ENCODE results near the gene MMP24OS. TPM values are rescaled to one million over a fixed set of nuclear protein-coding genes. Genes with fewer than 3 reads are reported as not detected.

Gene MMP24OS
- total and polyA plus RNA-seq, 3 donors from 2014 or later, result 16.4 to 45.9 (median 35.1) TPM

DNA sequence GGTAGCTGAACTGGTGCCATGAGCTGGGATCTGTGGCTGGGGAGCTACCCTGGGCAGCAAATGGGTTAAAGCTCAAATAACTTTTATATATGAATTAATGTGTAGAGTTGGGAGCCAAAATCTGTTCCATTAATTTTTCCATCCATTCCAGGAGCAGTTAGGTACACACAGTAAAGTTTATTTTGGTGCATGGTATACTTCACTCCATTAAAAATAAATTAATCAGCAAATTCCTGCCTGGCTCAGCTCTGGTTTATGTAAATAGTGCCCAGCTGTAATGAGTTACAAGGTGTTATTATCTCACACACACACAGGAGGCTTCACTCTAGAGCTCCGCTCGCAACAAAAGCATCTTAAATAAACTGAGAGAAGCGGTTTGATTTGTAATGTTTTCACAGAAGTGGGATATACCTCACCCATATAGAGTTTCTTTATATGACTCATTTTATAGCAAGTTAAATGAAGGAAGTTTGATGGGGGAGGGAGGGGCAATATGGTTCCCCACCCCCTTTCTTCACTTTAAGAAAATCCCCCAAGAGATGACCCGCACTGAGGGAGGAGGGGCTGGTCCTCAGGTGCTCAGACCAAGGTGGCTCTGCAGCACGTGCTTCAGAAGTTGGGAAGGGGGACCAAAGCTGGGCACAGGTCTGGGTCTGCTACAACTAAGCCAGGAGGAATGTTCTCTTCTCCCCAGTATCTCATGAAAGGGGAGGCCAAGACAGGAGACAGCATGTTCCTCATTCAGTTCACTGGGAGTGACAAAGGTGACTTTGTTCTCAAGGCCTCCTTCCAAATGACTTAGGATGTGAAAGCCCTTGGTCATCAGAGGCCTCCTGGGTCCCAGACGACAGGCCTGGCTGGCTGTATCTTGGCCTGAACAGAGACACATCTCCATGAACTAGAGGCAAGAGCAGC lies 24.8 kb upstream of the MMP24OS start:
- 60 to 72% methylated on average over 6 of the region's 6 CpGs for WGBS, 2 donors
- TF ChIP-seq, protein P1, sequence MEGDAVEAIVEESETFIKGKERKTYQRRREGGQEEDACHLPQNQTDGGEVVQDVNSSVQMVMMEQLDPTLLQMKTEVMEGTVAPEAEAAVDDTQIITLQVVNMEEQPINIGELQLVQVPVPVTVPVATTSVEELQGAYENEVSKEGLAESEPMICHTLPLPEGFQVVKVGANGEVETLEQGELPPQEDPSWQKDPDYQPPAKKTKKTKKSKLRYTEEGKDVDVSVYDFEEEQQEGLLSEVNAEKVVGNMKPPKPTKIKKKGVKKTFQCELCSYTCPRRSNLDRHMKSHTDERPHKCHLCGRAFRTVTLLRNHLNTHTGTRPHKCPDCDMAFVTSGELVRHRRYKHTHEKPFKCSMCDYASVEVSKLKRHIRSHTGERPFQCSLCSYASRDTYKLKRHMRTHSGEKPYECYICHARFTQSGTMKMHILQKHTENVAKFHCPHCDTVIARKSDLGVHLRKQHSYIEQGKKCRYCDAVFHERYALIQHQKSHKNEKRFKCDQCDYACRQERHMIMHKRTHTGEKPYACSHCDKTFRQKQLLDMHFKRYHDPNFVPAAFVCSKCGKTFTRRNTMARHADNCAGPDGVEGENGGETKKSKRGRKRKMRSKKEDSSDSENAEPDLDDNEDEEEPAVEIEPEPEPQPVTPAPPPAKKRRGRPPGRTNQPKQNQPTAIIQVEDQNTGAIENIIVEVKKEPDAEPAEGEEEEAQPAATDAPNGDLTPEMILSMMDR (IDR thresholded peaks at IDR 0.05), result no peak
- TF ChIP-seq POLR2A (IDR thresholded peaks at IDR 0.05), result no peak
- Histone ChIP-seq H3K4me3 (no peak overlapping the region), H3K27ac (no peak overlapping the region), H3K9me3 (no peaks in the 10 kb centered on the region), H3K36me3 (ENCODE audit: low read depth, missing control alignments) (no peaks in the 10 kb centered on the region), H3K27me3 (no peaks in the 10 kb centered on the region), H3K4me1 (peaks cover 15% of the 10 kb centered on the region)
- intact Hi-C loops (cut with DNase I; ENCODE audit: low total_unique reads), result no loop called here
- no peak for DNase-seq

DNA sequence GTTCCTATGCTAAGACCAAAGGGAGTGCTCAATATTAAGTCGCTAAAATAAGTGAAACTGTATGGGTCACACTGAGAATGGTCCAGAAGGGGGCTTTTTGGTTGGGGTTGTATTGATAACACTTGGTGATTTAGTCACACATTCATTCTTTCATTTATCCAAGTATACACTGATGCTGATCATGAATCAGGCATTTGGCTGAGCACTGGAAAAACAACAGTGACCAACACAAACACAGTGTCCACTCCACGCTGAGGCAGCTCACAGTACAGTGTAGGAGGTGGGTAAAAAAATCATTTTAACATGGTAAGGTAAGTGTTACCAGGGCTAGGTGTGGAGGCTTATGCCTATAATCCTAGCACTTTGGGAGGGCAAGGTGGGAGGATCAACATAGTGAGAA lies 23.5 kb upstream of the MMP24OS start:
- Histone ChIP-seq H3K4me3 (no peak overlapping the region), H3K9me3 (no peaks in the 10 kb centered on the region), H3K27me3 (no peaks in the 10 kb centered on the region), H3K27ac (no peak overlapping the region), H3K4me1 (peaks cover 7% of the 10 kb centered on the region), H3K36me3 (ENCODE audit: low read depth, missing control alignments) (no peaks in the 10 kb centered on the region)
- intact Hi-C loops (cut with DNase I; ENCODE audit: low total_unique reads), result no loop called here
- TF ChIP-seq, protein P1 (IDR thresholded peaks at IDR 0.05), result no peak
- WGBS, 2 donors, result 87 to 97% methylated on average over 2 of the region's 2 CpGs
- DNase-seq, result no peak

DNA sequence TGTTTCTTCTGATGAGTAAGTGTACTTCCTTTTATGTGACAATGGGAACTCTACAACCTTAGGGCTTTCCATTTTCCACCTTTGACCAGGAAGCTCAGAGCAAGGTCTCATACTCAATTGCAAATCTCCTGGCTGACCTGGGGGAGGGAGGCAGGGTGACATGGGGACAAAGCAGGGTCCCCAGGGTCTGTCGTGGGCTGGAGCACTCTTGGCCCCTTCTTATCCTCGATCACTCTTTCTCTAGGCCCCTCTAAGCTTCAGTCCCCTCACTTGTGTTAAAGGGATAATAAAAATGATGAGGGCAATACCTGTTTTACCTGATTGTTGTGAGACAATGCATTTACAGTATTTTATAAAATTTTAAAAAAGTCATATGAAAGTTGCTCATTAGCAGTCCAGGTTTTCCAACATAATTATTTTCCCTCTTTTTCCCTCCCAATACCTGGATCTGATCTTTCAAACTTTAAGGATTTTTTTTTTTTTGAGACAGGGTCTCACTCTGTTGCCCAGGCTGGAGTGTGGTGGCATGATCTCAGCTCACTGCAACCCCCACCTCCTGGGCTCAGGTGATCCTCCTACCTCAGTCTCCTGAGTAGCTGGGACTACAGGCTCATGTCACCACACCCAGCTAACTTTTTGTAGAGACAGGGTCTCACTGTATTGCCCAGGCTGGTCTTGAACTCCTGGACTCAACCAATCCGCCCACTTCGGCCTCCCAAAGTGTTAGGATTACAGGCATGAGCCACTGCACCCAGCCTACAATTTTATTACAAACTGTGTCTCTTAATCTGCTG lies 22.7 kb upstream of the MMP24OS start:
- WGBS, 2 donors, result 85 to 90% methylated on average over 4 of the region's 4 CpGs
- Histone ChIP-seq H3K9me3 (no peaks in the 10 kb centered on the region), H3K36me3 (ENCODE audit: low read depth, missing control alignments) (no peaks in the 10 kb centered on the region), H3K4me1 (peaks cover 7% of the 10 kb centered on the region), H3K27me3 (no peaks in the 10 kb centered on the region), H3K27ac (no peak overlapping the region), H3K4me3 (no peak overlapping the region)
- intact Hi-C loops (cut with DNase I; ENCODE audit: low total_unique reads), result no loop called here
- TF ChIP-seq, protein P1 (IDR thresholded peaks at IDR 0.05), result no peak
- no peak for TF ChIP-seq POLR2A (IDR thresholded peaks at IDR 0.05)
- DNase-seq, result no peak

DNA sequence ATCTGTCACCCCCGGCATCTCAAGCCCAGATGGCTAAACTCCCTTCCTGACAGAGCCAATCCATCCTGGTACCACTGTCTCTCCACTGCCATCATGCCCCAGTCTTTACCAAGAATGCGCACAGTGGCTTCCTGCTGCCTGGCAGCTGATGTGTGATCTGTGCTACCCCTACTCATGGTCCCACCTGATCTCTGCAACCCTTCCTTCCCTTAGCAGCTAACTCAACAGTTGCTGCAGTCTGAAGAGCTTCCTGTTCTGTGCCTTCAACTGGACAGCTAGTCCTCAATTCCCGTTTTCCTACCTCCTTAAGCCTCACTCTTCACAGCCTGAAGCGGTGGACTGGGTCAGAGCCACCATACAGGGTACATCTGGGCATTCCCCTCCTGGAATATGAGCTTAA lies 21.9 kb upstream of the MMP24OS start:
- H3K4me1 ChIP-seq, result peaks cover 7% of the 10 kb centered on the region
- TF ChIP-seq, protein P1 (IDR thresholded peaks at IDR 0.05), result no peak
- TF ChIP-seq POLR2A (IDR thresholded peaks at IDR 0.05), result no peak

More for the DNA sequence above, 21.9 kb upstream of the MMP24OS start:
- WGBS, 2 donors, result 80 to 81% methylated on average over 4 of the region's 4 CpGs
- intact Hi-C loops (cut with DNase I; ENCODE audit: low total_unique reads), result loop anchor here (5.0 kb wide), 1 partner anchor 143 kb away; no protein-coding TSS in a partner anchor
- Histone ChIP-seq H3K4me3 (no peak overlapping the region), H3K27ac (no peak overlapping the region), H3K9me3 (no peaks in the 10 kb centered on the region), H3K36me3 (ENCODE audit: low read depth, missing control alignments) (no peaks in the 10 kb centered on the region), H3K27me3 (no peaks in the 10 kb centered on the region)
- DNase-seq, result no peak
